ENCODE measurements around the gene EXD2. TPM values are rescaled to one million over a fixed set of nuclear protein-coding genes. Genes with fewer than 3 reads are reported as not detected.
"Not testable (repeated sequence)": the region's sequence is repeated elsewhere in the genome, so short reads cannot be mapped to it uniquely, and the experiment has no call there.

The EXD2 gene
- total RNA-seq, 1 donor from 2014 or later, result 3.9 TPM

DNA sequence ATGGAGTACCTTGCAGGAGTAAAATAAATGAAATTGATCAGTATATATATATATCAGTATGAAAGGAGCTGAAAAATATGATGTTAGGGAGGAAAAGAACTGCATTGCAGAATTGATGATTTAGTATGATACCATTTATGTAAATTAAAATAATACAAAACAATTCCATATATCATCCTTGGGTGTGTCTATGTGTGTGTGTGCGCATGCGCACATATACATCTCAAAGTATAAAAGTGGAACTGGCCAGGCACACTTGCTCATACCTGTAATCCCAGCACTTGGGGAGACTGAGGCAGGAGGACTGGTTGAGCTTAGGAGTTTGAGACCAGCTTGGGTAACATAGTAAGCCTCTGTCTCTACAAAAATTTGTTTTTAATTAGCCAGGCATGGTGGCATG, 84.0 kb downstream of the EXD2 start:
- intact Hi-C loops (cut with micrococcal nuclease), result no loop called here

DNA sequence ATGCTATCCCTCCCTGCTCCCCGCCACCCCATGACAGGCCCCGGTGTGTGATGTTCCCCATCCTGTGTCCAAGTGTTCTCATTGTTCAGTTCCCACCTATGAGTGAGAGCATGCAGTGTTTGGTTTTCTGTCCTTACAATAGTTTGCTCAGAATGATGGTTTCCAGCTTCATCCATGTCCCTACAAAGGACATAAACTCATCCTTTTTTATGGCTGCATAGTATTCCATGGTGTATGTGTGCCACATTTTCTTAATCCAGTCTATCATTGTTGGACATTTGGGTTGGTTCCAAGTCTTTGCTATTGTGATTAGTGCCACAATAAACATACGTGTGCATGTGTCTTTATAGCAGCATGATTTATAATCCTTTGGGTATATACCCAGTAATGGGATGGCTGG, 86.1 kb downstream of the EXD2 start:
- intact Hi-C loops (cut with micrococcal nuclease), result not testable (repeated sequence)

- intact Hi-C loops (cut with micrococcal nuclease), result no loop called here
These were observed 89.5 kb downstream of the EXD2 start for GRCh38 chr14:69280746-69281291.

DNA sequence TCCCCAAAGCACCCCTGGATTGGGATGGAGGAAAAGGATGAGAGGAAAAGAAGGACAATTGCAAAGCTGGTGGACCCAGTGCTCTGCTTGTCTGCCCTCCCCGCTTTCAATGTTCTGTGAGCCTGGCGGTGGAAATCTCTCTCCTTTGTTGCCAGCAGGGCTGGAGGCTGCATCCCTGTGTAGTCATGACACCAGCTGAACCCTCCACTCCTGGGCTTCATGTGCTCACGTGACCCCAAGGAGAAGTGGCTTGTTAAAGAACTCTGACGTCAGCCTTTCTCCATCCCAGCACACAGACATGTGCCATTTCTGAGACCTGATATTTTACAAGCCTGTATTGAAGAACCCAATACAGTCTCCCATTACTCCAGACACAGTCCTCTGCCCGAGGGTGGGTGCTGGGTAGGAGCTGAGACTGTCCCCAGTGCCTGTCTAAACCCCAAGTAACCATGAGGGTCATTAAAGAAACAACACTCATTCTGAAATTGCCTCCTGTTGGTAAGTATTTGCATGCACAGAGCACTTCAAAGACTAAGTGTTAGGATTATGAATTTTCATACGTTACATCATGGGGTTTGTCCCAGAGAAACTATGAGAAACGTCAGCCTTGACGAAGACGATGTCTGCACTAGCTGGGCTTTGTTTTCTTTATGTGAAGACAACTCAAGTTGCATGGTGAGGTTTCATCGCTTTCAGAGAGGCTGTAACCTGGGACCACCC, 90.3 kb downstream of the EXD2 start:
- intact Hi-C loops (cut with micrococcal nuclease), result no loop called here

DNA sequence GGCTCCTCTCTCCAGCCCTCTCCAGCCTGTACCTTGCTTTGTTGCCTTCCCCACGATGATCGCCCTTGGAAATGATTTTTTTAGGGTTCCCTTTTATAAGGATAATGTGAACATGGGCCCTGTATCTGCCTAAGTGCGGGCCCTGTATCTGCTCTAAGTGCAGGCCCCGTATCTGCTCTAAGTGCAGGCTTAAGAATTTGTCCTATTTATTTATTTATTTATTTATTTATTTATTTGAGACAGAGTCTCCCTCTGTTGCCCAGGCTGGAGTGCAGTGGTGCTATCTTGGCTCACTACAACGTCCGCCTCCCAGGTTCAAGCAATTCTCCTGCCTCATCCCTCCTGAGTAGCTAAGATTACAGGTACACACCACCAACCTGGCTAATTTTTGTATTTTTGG, 91.2 kb downstream of the EXD2 start:
- intact Hi-C loops (cut with micrococcal nuclease), result no loop called here

DNA sequence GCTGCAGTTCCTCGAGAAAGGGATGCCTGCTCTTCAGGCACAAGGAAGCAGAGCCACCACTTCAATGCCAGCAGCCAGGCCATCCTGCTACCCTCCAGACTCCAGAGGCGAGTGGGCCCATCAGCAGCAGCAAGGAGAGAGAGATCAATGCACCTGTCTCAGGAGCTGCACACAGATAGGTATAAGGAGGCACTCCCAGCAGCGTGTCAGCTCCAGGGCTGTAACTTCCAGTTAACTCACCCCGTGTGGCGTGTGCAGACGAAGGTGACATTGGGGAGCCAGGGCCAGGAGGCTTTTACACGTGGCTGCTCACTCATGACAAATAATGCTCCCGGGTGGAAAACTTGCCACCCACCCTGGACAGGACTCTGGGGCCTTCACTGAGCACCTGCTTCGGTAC, 92.9 kb downstream of the EXD2 start:
- intact Hi-C loops (cut with micrococcal nuclease), result no loop called here

DNA sequence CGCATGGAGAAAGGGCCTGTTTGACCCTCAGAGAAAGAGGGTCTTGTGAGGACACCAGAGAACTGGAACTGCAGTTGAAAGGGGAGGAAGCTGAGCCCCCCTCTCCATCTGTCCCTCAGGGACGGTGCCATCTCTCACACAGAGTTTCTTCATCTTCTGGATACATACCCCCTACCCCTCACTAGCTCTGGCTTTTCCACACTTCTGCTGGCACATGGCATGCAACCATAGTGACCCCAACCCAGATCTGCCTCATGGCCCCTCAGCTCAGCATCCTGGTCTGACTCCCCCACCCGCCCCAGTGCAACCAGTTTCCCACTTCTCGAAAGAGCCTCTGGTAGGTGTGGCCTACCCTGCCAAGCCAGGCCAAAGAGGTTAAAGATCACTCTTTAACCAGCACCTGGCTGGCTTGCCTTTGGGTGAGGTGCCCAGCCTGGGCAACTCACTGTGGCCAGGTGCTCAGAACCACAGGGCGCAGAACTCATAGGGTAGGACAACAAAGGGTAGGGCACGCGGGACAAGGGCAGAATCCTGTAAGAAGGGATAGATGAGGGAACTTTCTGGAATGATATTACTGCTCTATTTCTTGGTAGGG, 94.5 kb downstream of the EXD2 start:
- intact Hi-C loops (cut with micrococcal nuclease), result no loop called here

- intact Hi-C loops (cut with micrococcal nuclease), result no loop called here
These were observed 96.1 kb downstream of the EXD2 start for GRCh38 chr14:69287098-69288010.

- intact Hi-C loops (cut with micrococcal nuclease), result no loop called here
These were observed 96.9 kb downstream of the EXD2 start for GRCh38 chr14:69288011-69288771.

- intact Hi-C loops (cut with micrococcal nuclease), result no loop called here
These were observed 97.8 kb downstream of the EXD2 start for GRCh38 chr14:69288956-69289705.

- intact Hi-C loops (cut with micrococcal nuclease), result no loop called here
These were observed 98.7 kb downstream of the EXD2 start for GRCh38 chr14:69289811-69290520.

DNA sequence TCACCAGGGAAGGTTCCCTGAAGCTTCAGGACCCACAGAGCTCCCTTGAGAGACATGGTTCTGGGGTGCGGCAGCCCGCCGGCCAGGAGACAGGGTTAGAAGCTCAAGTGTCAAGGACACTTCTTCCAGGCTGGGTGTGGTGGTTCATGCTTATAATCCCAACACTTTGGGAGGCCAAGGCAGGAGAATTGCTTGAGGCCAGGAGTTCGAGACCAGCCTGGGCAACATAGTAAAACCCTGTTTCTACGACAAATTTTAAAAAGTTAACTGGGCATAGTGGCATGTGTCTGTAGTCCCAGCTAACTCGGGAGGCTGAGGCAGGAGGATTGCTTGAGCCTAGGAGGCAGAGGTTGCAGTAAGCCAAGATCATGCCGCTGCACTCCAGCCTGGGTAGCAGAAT, 99.6 kb downstream of the EXD2 start:
- intact Hi-C loops (cut with micrococcal nuclease), result not testable (repeated sequence)

DNA sequence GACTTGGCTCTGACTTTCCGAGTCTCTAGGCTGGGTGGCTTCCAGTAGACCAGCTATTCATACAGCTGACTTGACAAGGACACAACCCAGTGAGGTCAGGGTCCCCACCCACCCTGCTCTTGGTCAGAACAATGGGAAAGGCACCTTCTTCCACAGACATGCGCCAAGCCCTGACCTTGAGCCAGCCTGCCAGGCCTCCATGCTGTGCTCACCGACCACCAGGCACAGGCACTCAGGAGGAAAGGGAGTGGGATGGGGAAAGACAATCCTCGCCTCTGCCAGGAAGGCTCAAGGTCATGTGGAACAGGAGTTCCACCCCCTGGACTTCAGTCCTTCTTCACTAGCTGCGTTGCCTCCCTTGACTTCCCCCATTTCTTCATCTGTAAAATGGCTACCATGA, 100.1 kb downstream of the EXD2 start:
- intact Hi-C loops (cut with micrococcal nuclease), result no loop called here

DNA sequence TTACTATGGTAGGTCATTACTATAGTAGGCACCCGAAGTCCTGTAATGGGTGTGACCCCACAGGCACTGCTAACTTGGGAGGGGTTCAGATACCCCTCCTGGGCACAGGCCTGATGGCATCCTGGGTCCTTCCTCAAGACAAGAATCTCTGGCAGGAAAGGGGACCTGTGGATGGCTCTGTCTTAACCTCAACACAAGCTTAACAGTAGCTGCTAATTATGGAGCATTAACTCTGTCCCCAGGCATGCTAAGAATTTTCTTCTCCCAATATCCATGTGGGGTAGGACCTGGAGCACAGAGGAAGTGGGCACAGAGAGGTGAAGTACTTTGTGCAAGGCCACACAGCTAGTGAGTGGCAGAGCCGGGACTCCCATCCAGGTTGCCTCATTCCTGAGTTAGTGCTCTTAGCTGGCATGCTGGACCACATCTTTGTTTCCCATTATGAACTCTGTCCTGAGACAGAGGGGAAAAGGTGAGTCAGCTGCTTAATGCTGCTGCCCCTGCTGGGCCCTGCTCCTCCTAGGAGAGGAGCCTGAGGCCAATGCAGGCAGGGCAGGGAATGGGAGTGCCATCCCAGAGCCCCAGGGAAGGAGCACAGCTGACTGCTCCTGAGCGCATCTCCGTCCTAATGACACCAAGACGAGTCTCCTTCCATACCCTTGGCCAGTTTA, 100.7 kb downstream of the EXD2 start:
- intact Hi-C loops (cut with micrococcal nuclease), result no loop called here

Other genes starting within 250 kb of the EXD2 start
- 95.3 and 98.6 TPM in 2 replicates for gene ACTN1, start 212.2 kb upstream of the EXD2 start, total RNA-seq
- gene DCAF5, start 38.4 kb upstream of the EXD2 start, total RNA-seq, result 34.2 and 35.8 TPM in 2 replicates
- gene GALNT16, start 68.7 kb downstream of the EXD2 start, total RNA-seq, result not detected in 2 replicates
- gene ERH, start 206.8 kb downstream of the EXD2 start, total RNA-seq, result 342 and 350 TPM in 2 replicates
- gene SLC39A9, start 207.2 kb downstream of the EXD2 start, total RNA-seq, result 48.9 and 49.0 TPM in 2 replicates